ENCODE data around the gene PTPRO.

Gene PTPRO

DNA sequence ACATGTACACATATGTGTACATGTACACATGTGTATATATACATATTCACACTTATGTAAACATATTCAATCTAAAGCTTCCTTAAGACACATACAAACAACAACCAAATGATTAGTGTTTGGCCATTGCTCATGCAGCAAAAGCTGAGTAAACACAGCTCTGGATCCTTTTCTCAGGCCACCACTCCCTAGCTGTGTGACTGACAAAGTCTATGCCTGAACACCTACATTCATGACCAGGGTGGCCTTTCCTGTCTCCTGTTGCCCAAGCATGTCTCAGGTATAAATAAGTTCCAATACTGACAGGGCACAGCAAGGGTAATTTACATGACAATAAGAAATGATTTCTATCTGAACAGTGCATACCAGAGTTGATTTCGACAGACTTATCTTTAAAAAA lies 1.4 kb upstream of the PTPRO start:
- Histone ChIP-seq H3K4me1 (no peaks in the 10 kb centered on the region), H3K27me3 (ENCODE audit: low read depth) (peaks cover 7% of the 10 kb centered on the region), H3K36me3 (replicated peaks) (no peaks in the 10 kb centered on the region), H3K9me3 (no peaks in the 10 kb centered on the region), H3K4me3 (no peak overlapping the region)
- in situ Hi-C loops (cut with MboI; ENCODE audit: low sequenced_read_pairs) = no loop called here
- DNase-seq (ENCODE audit: low spot score in 2 of 2) = no peak

DNA sequence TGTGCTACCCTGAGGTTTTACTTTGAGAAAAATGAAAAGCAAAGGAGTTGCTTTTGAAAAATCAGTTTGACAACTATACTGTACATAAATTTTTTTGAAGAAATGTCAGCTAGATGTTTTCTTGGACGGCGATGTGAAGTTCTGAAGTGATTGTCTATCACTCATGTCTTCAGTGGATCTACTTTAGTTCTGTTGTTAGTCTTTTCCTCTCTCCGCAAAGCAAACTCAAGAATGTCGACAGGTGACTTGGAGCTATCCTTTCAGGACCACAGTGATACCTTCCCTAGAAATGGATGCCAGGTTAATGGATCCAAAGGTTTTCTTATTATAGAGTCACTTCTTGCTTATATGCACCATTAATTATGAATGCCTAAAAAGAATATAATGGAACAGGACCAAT lies 1.2 kb downstream of the PTPRO start:
- in situ Hi-C loops (cut with MboI; ENCODE audit: low sequenced_read_pairs) = no loop called here
- no peaks in the 10 kb centered on the region for H3K36me3 ChIP-seq (replicated peaks)
- DNase-seq (ENCODE audit: low spot score in 2 of 2) = no peak
- no peaks in the 10 kb centered on the region for H3K9me3 ChIP-seq
- H3K27me3 ChIP-seq (ENCODE audit: low read depth) = peaks cover 7% of the 10 kb centered on the region
- no peak overlapping the region for H3K4me3 ChIP-seq
- H3K4me1 ChIP-seq = no peaks in the 10 kb centered on the region

- DNase-seq (ENCODE audit: low spot score in 2 of 2) = no peak
- Histone ChIP-seq H3K9me3 (no peaks in the 10 kb centered on the region), H3K4me1 (no peaks in the 10 kb centered on the region), H3K4me3 (no peak overlapping the region), H3K36me3 (replicated peaks) (no peaks in the 10 kb centered on the region), H3K27me3 (ENCODE audit: low read depth) (no peaks in the 10 kb centered on the region)
- in situ Hi-C loops (cut with MboI; ENCODE audit: low sequenced_read_pairs) = no loop called here
These were observed 7.6 kb downstream of the PTPRO start for GRCh38 chr12:15329891-15330290.

DNA sequence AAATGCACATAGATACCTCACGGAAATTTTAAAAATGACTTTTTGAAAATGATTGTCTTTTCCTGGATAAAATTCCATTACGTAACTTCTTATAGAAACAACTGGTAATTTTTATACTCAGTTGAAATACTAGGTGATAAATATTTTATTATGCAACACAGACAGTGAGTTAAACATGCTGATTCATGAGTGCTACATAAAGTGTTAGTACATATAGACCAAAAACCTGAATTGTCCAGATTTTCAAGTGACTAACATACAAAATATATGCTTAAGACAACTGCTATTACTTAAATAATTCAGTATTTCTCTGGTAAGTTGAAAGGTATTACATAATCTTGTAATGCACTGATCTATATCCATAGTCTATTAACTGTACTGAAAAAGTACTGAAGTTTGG lies 11.9 kb downstream of the PTPRO start:
- in situ Hi-C loops (cut with MboI; ENCODE audit: low sequenced_read_pairs) = no loop called here
- Histone ChIP-seq H3K4me3 (no peak overlapping the region), H3K36me3 (replicated peaks) (no peaks in the 10 kb centered on the region), H3K4me1 (no peaks in the 10 kb centered on the region), H3K27me3 (ENCODE audit: low read depth) (no peaks in the 10 kb centered on the region), H3K9me3 (no peaks in the 10 kb centered on the region)
- no peak for DNase-seq (ENCODE audit: low spot score in 2 of 2)

- H3K4me1 ChIP-seq = no peaks in the 10 kb centered on the region
- in situ Hi-C loops (cut with MboI; ENCODE audit: low sequenced_read_pairs) = no loop called here
- H3K4me3 ChIP-seq = no peak overlapping the region
- no peak for DNase-seq (ENCODE audit: low spot score in 2 of 2)
- H3K27me3 ChIP-seq (ENCODE audit: low read depth) = peaks cover 4% of the 10 kb centered on the region; the same call in 1 of the 2 replicates
- H3K9me3 ChIP-seq = no peaks in the 10 kb centered on the region
- H3K36me3 ChIP-seq (replicated peaks) = no peaks in the 10 kb centered on the region
These were observed 13.7 kb downstream of the PTPRO start for GRCh38 chr12:15335959-15336358.

DNA sequence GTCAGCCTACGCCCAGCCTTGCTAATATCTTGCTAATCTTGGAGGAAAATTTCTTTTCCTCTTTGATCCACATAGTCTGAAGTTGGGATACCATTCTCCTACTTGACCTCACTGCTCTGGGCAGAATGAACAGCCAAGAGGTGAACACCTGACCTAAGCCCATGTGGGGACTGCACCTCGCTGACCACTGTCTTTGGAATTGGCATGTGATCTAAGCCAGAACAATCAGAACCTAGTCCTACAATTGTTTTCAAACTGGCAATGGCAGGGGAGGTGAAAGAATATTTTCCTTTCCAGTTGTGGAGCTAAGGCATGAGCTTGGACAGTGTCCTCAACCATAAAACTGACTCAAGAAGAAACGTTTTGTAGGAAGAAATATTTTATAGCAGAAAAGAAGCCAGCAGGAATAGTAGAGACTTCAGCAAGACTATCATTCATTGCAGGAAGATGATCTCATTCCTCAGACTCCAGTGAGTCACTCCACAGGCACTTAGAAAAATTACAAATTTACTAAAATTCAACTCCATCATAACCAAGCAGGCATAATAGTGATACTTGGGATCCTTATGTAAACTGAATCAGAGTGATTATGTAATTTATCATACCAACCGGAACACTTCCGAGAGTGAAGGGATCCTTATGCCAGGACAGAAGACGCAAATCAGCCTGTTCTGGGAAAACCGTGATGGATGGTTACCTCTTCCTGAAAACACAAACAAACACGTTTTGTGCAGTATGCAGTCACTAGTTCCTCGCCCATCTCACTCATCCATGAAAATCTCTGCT lies 14.7 kb downstream of the PTPRO start:
- no peaks in the 10 kb centered on the region for H3K9me3 ChIP-seq
- no peaks in the 10 kb centered on the region for H3K36me3 ChIP-seq (replicated peaks)
- peaks cover 8% of the 10 kb centered on the region for H3K27me3 ChIP-seq (ENCODE audit: low read depth)
- in situ Hi-C loops (cut with MboI; ENCODE audit: low sequenced_read_pairs) = no loop called here
- H3K4me3 ChIP-seq = no peak overlapping the region
- H3K4me1 ChIP-seq = no peaks in the 10 kb centered on the region
- DNase-seq (ENCODE audit: low spot score in 2 of 2) = no peak

DNA sequence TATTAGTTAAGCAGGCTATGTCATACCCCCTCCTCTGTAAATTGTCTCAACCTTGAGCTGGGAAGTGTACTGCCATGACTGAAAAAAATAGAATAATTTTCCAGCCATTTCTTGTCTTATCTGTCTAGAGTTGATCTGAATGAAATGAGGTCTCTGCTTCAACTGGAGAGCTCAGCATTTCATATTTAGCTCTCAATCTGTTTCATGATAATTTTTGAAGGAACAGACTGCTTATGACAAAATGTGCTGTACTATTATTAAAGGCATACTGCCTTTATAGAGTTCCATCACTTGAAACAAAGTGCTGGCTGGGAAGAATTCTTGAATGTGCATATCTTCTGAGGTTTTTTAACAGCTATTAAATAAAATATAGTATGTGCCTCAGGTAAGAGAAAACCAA lies 19.1 kb downstream of the PTPRO start:
- Histone ChIP-seq H3K36me3 (replicated peaks) (no peaks in the 10 kb centered on the region), H3K4me3 (no peak overlapping the region), H3K9me3 (no peaks in the 10 kb centered on the region), H3K27me3 (ENCODE audit: low read depth) (peaks cover 8% of the 10 kb centered on the region), H3K4me1 (no peaks in the 10 kb centered on the region)
- DNase-seq (ENCODE audit: low spot score in 2 of 2) = no peak
- in situ Hi-C loops (cut with MboI; ENCODE audit: low sequenced_read_pairs) = no loop called here

- in situ Hi-C loops (cut with MboI; ENCODE audit: low sequenced_read_pairs) = no loop called here
- Histone ChIP-seq H3K4me3 (no peak overlapping the region), H3K9me3 (no peaks in the 10 kb centered on the region), H3K4me1 (no peaks in the 10 kb centered on the region), H3K36me3 (replicated peaks) (no peaks in the 10 kb centered on the region), H3K27me3 (ENCODE audit: low read depth) (peaks cover 5% of the 10 kb centered on the region)
- no peak for DNase-seq (ENCODE audit: low spot score in 2 of 2)
These were observed 22.3 kb downstream of the PTPRO start for GRCh38 chr12:15344561-15344960.

- H3K36me3 ChIP-seq (replicated peaks) = no peaks in the 10 kb centered on the region
- in situ Hi-C loops (cut with MboI; ENCODE audit: low sequenced_read_pairs) = no loop called here
- peaks cover 3% of the 10 kb centered on the region; the same call in 1 of the 2 replicates for H3K27me3 ChIP-seq (ENCODE audit: low read depth)
- H3K4me3 ChIP-seq = no peak overlapping the region
- no peak for DNase-seq (ENCODE audit: low spot score in 2 of 2)
- no peaks in the 10 kb centered on the region for H3K9me3 ChIP-seq
- H3K4me1 ChIP-seq = no peaks in the 10 kb centered on the region
These were observed 24.2 kb downstream of the PTPRO start for GRCh38 chr12:15346488-15346887.

GRCh38 chr12:15350643-15351042 lies 28.3 kb downstream of the PTPRO start:
- H3K4me3 ChIP-seq = no peak overlapping the region
- in situ Hi-C loops (cut with MboI; ENCODE audit: low sequenced_read_pairs) = no loop called here
- H3K9me3 ChIP-seq = no peaks in the 10 kb centered on the region

DNA sequence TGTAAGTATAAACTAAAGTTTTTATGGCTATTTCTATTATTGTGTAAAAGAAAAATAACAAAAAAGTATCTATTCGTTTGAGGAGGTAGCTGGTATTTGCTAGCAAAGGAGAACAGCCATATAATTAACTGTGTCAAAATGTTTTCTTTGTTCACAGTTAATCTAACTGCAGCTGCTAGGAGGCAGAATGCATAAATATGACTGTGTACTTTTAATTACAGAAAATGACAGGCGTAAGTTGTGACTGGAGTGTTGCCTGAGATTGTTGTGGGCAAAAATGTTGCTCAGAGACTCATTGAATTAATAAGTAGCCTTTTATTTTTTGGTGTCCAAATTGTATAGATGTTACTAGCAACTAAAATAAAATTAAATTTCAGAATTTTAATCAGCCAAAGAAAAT lies 33.5 kb downstream of the PTPRO start:
- H3K4me1 ChIP-seq = no peaks in the 10 kb centered on the region
- H3K9me3 ChIP-seq = no peaks in the 10 kb centered on the region
- no peak for DNase-seq (ENCODE audit: low spot score in 2 of 2)
- no peaks in the 10 kb centered on the region for H3K27me3 ChIP-seq (ENCODE audit: low read depth)
- H3K36me3 ChIP-seq (replicated peaks) = no peaks in the 10 kb centered on the region
- in situ Hi-C loops (cut with MboI; ENCODE audit: low sequenced_read_pairs) = no loop called here
- no peak overlapping the region for H3K4me3 ChIP-seq

More at GRCh38 chr12:15350643-15351042, 28.3 kb downstream of the PTPRO start:
- Histone ChIP-seq H3K4me1 (no peaks in the 10 kb centered on the region), H3K36me3 (replicated peaks) (no peaks in the 10 kb centered on the region), H3K27me3 (ENCODE audit: low read depth) (no peaks in the 10 kb centered on the region)
- no peak for DNase-seq (ENCODE audit: low spot score in 2 of 2)

GRCh38 chr12:15356951-15357364 lies 34.6 kb downstream of the PTPRO start:
- Histone ChIP-seq H3K36me3 (replicated peaks) (no peaks in the 10 kb centered on the region), H3K4me3 (no peak overlapping the region), H3K9me3 (no peaks in the 10 kb centered on the region), H3K4me1 (no peaks in the 10 kb centered on the region), H3K27me3 (ENCODE audit: low read depth) (no peaks in the 10 kb centered on the region)
- no peak for DNase-seq (ENCODE audit: low spot score in 2 of 2)
- in situ Hi-C loops (cut with MboI; ENCODE audit: low sequenced_read_pairs) = no loop called here

DNA sequence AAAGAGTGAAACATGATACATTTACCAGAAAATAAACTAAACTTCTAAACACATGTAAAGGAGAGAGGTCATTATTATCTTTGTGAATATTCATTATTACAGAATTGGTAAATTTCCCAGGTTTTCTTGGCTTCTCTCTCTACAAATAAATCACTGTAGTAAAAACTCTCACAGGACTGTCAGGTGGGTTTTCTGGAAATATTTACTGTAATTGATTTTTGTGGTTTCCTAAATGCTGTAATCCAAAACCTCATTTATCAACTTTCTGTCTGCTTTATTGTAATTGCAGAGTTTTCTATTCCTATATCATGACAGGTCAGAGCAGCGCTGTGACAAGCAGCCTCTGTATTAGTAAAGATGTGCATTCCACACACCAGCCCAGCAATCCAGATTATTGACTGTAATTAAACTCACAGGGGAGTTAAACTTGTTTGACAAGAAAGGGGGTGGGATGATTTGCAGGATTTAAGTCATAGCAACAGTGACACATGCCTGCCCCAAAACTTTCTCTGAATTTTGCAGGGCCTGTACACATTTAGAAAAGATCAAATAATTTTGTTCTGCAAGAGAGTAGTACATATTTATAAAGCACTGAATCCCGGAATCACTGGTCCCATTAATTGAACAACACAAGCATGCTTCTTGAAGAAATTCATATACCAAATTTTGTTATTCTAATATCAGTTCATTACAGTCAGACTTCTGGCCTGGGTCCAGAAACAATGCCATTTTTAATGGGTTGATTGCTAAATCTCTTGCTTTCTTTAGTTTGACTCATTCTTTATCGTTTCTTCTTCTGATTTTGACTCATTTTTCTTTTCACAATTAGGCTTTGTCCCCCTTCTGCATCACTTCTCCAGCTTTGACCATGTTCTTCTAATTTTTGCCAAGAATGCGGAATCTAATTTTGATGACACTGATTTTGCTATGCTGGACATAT lies 42.2 kb downstream of the PTPRO start:
- H3K4me1 ChIP-seq = no peaks in the 10 kb centered on the region
- H3K4me3 ChIP-seq = no peak overlapping the region
- no peaks in the 10 kb centered on the region for H3K9me3 ChIP-seq
- in situ Hi-C loops (cut with MboI; ENCODE audit: low sequenced_read_pairs) = no loop called here
- H3K27me3 ChIP-seq (ENCODE audit: low read depth) = 0 out of 2 replicates have a peak, but pooled peaks cover 2% of the 10 kb centered on the region
- H3K36me3 ChIP-seq (replicated peaks) = no peaks in the 10 kb centered on the region
- no peak for DNase-seq (ENCODE audit: low spot score in 2 of 2)

- no peak overlapping the region for H3K4me3 ChIP-seq
- H3K27me3 ChIP-seq (ENCODE audit: low read depth) = 0 out of 2 replicates have a peak, but pooled peaks cover 2% of the 10 kb centered on the region
- no peak for DNase-seq (ENCODE audit: low spot score in 2 of 2)
- in situ Hi-C loops (cut with MboI; ENCODE audit: low sequenced_read_pairs) = no loop called here
- no peaks in the 10 kb centered on the region for H3K36me3 ChIP-seq (replicated peaks)
- no peaks in the 10 kb centered on the region for H3K9me3 ChIP-seq
- H3K4me1 ChIP-seq = no peaks in the 10 kb centered on the region
These were observed 46.5 kb downstream of the PTPRO start for GRCh38 chr12:15368812-15369211.

All from HAP-1 (cell line).